Bronchial epithelial cell (primary cell): ENCODE data around the gene CLIC3. TPM values are rescaled to one million over a fixed set of nuclear protein-coding genes. Genes with fewer than 3 reads are reported as not detected.
A peak's percentile ranks its signal among the peaks of the same experiment; 100 is the strongest.

Experiments used
- DNase-seq: peaks from one replicate; pipeline ENCODE4 v3.0.0-alpha.2; 2010; ENCODE audit warnings: low read depth
- FAIRE-seq: peaks from 2 replicates; lab custom pipeline; 2011; peaks lifted over from hg19 to GRCh38; lab: Jason Lieb, UNC
- H3K27me3 ChIP-seq: 2 replicates; pipeline ENCODE4 v1.5.1; 2011; ENCODE audit warnings: low read length; ENCODE audit not compliant: control insufficient read depth, insufficient read depth
- H3K36me3 ChIP-seq: 2 replicates; pipeline ENCODE4 v1.5.1; 2011; ENCODE audit warnings: low read length; ENCODE audit not compliant: control insufficient read depth, insufficient read depth
- H3K4me3 ChIP-seq: 2 replicates; pipeline ENCODE4 v1.5.1; 2011; ENCODE audit warnings: mild to moderate bottlenecking, low read depth, low read length, control low read depth
- CTCF ChIP-seq: IDR thresholded peaks from 2 replicates; pipeline ENCODE4 v1.5.1; 2011; ENCODE audit warnings: mild to moderate bottlenecking, moderate library complexity, low read length, control low read depth, inconsistent platforms; ENCODE audit not compliant: insufficient read depth, severe bottlenecking
- total RNA-seq: library from RNA; depleted of rRNA; stranded (reverse); fragments of >200 nt; gene quantifications from 2 replicates; pipeline ENCODE4 v1.2.1, GENCODE V29; 2014

The CLIC3 gene
- total RNA-seq, 1 donor from 2014 or later = 2.1 TPM

- FAIRE-seq = no peak
- no peak for TF ChIP-seq CTCF
- Histone ChIP-seq H3K4me3 (no peak overlapping the region), H3K27me3 (no peaks in the 10 kb centered on the region), H3K36me3 (no peaks in the 10 kb centered on the region)
- no peak for DNase-seq
These were observed 43.2 kb downstream of the CLIC3 start for GRCh38 chr9:136952876-136953770.

GRCh38 chr9:136952321-136952850 is 44.0 kb downstream of the CLIC3 start:
- TF ChIP-seq CTCF = no peak
- no peak for DNase-seq
- Histone ChIP-seq H3K36me3 (no peaks in the 10 kb centered on the region), H3K27me3 (no peaks in the 10 kb centered on the region), H3K4me3 (no peak overlapping the region)
- FAIRE-seq = no peak

GRCh38 chr9:136951541-136952320 is 44.6 kb downstream of the CLIC3 start, which contains the start of gene LCN12:
Gene LCN12, plus strand, starts transcription at chr9:136952273. Its CDS starts 55 bp downstream, at chr9:136952328.
- Histone ChIP-seq H3K27me3 (no peaks in the 10 kb centered on the region), H3K4me3 (no peak within 1 kb of the TSS), H3K36me3 (no peaks in the 10 kb centered on the region)
- DNase-seq (no peak), FAIRE-seq (no peak)
- TF ChIP-seq CTCF = no peak

- Histone ChIP-seq H3K27me3 (no peaks in the 10 kb centered on the region), H3K36me3 (no peaks in the 10 kb centered on the region), H3K4me3 (peak overlapping the region; percentile 76)
- DNase-seq (no peak), FAIRE-seq (no peak)
- no peak for TF ChIP-seq CTCF
These were observed 45.6 kb downstream of the CLIC3 start for GRCh38 chr9:136950656-136951276.

GRCh38 chr9:136949817-136950655 is 46.3 kb downstream of the CLIC3 start:
- peak; percentile 21 for TF ChIP-seq CTCF
- no peaks in the 10 kb centered on the region for H3K27me3 ChIP-seq
- H3K36me3 ChIP-seq = no peaks in the 10 kb centered on the region
- H3K4me3 ChIP-seq = peak overlapping the region; percentile 76
- no peak for FAIRE-seq
- peak; percentile 80 for DNase-seq
